Measurements from ENCODE around the gene BACH2. TPM values are rescaled to one million over a fixed set of nuclear protein-coding genes. Genes with fewer than 3 reads are reported as not detected.
A peak's percentile ranks its signal among the peaks of the same experiment; 100 is the strongest.
"Not testable (repeated sequence)": the region's sequence is repeated elsewhere in the genome, so short reads cannot be mapped to it uniquely, and the experiment has no call there.

Gene BACH2
- total RNA-seq, 1 donor from 2014 or later: 0.89 TPM

- not testable (repeated sequence) for DNase-seq (ENCODE audit: low read depth)
Observed at GRCh38 chr6:89971338-89972024, 325.2 kb downstream of the BACH2 start.

- DNase-seq (ENCODE audit: low read depth): peak; percentile 73
Observed at GRCh38 chr6:89970609-89971337, 325.9 kb downstream of the BACH2 start.

- no peak for DNase-seq (ENCODE audit: low read depth)
Observed at GRCh38 chr6:89970072-89970471, 326.6 kb downstream of the BACH2 start.

GRCh38 chr6:89966913-89967312 lies 329.7 kb downstream of the BACH2 start:
- DNase-seq (ENCODE audit: low read depth): no peak

- DNase-seq (ENCODE audit: low read depth): no peak
Observed at GRCh38 chr6:89966228-89966544, 330.5 kb downstream of the BACH2 start.

GRCh38 chr6:89965441-89966227 lies 331.0 kb downstream of the BACH2 start:
- DNase-seq (ENCODE audit: low read depth): no peak

- DNase-seq (ENCODE audit: low read depth): peak; percentile 57
Observed at GRCh38 chr6:89963391-89963790, 333.3 kb downstream of the BACH2 start.

- no peak for DNase-seq (ENCODE audit: low read depth)
Observed at GRCh38 chr6:89961481-89961880, 335.2 kb downstream of the BACH2 start.

- DNase-seq (ENCODE audit: low read depth): no peak
Observed at GRCh38 chr6:89959883-89960282, 336.8 kb downstream of the BACH2 start.

- peak; percentile 36 for DNase-seq (ENCODE audit: low read depth)
Observed at GRCh38 chr6:89956182-89956581, 340.5 kb downstream of the BACH2 start.

GRCh38 chr6:89955364-89955763 lies 341.3 kb downstream of the BACH2 start:
- DNase-seq (ENCODE audit: low read depth): no peak

- DNase-seq (ENCODE audit: low read depth): no peak
Observed at GRCh38 chr6:89954721-89955148, 341.9 kb downstream of the BACH2 start.

GRCh38 chr6:89952686-89953085 lies 344.0 kb downstream of the BACH2 start:
- peak; percentile 86 for DNase-seq (ENCODE audit: low read depth)

GRCh38 chr6:89952105-89952671 lies 344.5 kb downstream of the BACH2 start:
- no peak for DNase-seq (ENCODE audit: low read depth)

- DNase-seq (ENCODE audit: low read depth): peak; percentile 62
Observed at GRCh38 chr6:89951574-89952104, 345.0 kb downstream of the BACH2 start.

- no peak for DNase-seq (ENCODE audit: low read depth)
Observed at GRCh38 chr6:89950879-89951391, 345.7 kb downstream of the BACH2 start.

GRCh38 chr6:89950446-89950845 lies 346.2 kb downstream of the BACH2 start:
- DNase-seq (ENCODE audit: low read depth): no peak

GRCh38 chr6:89948876-89949275 lies 347.8 kb downstream of the BACH2 start:
- no peak for DNase-seq (ENCODE audit: low read depth)

GRCh38 chr6:89944826-89945407 lies 351.7 kb downstream of the BACH2 start:
- DNase-seq (ENCODE audit: low read depth): no peak

GRCh38 chr6:89944181-89944755 lies 352.4 kb downstream of the BACH2 start:
- DNase-seq (ENCODE audit: low read depth): no peak

GRCh38 chr6:89942601-89943000 lies 354.0 kb downstream of the BACH2 start:
- no peak for DNase-seq (ENCODE audit: low read depth)
